H1 (cell line): ENCODE measurements around the gene APOM. TPM values are rescaled to one million over a fixed set of nuclear protein-coding genes. Genes with fewer than 3 reads are reported as not detected.

Source experiments
- CTCF ChIA-PET: fragments of 300-600 bp; sonication (Branson Sonifier 250); formaldehyde crosslinking; loops from one replicate; lab custom pipeline; 2021; ENCODE audit not compliant: partially characterized antibody; lab: Charles Lee
- POLR2A ChIA-PET: fragments of 300-600 bp; sonication (Branson Sonifier 250); formaldehyde crosslinking; loops from one replicate; lab custom pipeline; 2021; ENCODE audit warnings: inconsistent platforms; ENCODE audit not compliant: partially characterized antibody; lab: Charles Lee
- DNase-seq, 2 experiments: peaks; one replicate each; pipeline versions ENCODE4 v3.0.0 to v3.0.0-alpha.2; 2010 to 2022; ENCODE audit warnings: low spot score in 2 of 2, low read depth in 1 of 2, mixed read lengths in 1 of 2
- FAIRE-seq: peaks from 2 replicates; lab custom pipeline; 2011; peaks lifted over from hg19 to GRCh38; lab: Jason Lieb, UNC
- H2AFZ ChIP-seq: 2 replicates; pipeline ENCODE4 v1.8.1; 2012; ENCODE audit warnings: low read length, inconsistent platforms
- H2AK5ac ChIP-seq: 2 replicates; pipeline ENCODE4 v1.6.1; 2013; ENCODE audit warnings: low read depth, low read length
- H2BK120ac ChIP-seq: replicated peaks from 2 replicates; pipeline ENCODE3; 2013; ENCODE audit warnings: low read depth, low read length, inconsistent platforms
- H2BK12ac ChIP-seq: 2 replicates; pipeline ENCODE4 v1.6.1; 2013; ENCODE audit warnings: low read depth, low read length
- H2BK15ac ChIP-seq: 2 replicates; pipeline ENCODE4 v1.6.1; 2013; ENCODE audit warnings: low read length
- H2BK20ac ChIP-seq: 2 replicates; pipeline ENCODE4 v1.6.1; 2013; ENCODE audit warnings: low read length
- H2BK5ac ChIP-seq: 2 replicates; pipeline ENCODE4 v1.6.1; 2013; ENCODE audit warnings: low read depth, low read length
- H3K14ac ChIP-seq: 2 replicates; pipeline ENCODE4 v1.6.1; 2013; ENCODE audit warnings: inconsistent platforms; ENCODE audit not compliant: insufficient read length
- H3K18ac ChIP-seq: 2 replicates; pipeline ENCODE4 v1.6.1; 2013; ENCODE audit warnings: low read length; ENCODE audit errors: extremely low read depth
- H3K23ac ChIP-seq: 2 replicates; pipeline ENCODE4 v1.6.1; 2013; ENCODE audit warnings: inconsistent platforms; ENCODE audit not compliant: insufficient read length
- H3K23me2 ChIP-seq: 2 replicates; pipeline ENCODE4 v1.6.1; 2013; ENCODE audit warnings: low read depth, low read length
- H3K27ac ChIP-seq: 2 replicates; pipeline ENCODE4 v1.6.1; 2011; ENCODE audit warnings: low read depth, low read length, inconsistent platforms
- H3K27me3 ChIP-seq, 4 experiments: replicated peaks in 1 of 4; 1 replicate in 1 of 4; 2 replicates in 3 of 4; pipeline versions ENCODE4 v1.6.1 to v1.8.1; 2011 to 2013; ENCODE audit warnings: low read length in 3 of 4, mild to moderate bottlenecking in 3 of 4, inconsistent platforms in 2 of 4, mixed read lengths in 2 of 4, moderate library complexity in 1 of 4; ENCODE audit not compliant: control insufficient read depth in 3 of 4, insufficient read depth in 3 of 4; ENCODE audit errors: extremely low read depth in 1 of 4
- H3K36me3 ChIP-seq, 4 experiments: 2 replicates each; pipeline versions ENCODE4 v1.6.1 to v1.8.1; 2011 to 2013; ENCODE audit warnings: mild to moderate bottlenecking in 4 of 4, low read length in 3 of 4, moderate library complexity in 2 of 4, control low read depth in 1 of 4, inconsistent platforms in 1 of 4; ENCODE audit not compliant: insufficient read depth in 4 of 4, control insufficient read depth in 2 of 4
- H3K4ac ChIP-seq: replicated peaks from 2 replicates; pipeline ENCODE3; 2013; ENCODE audit warnings: low read length, low read depth, mixed read lengths, inconsistent platforms; ENCODE audit not compliant: insufficient read length
- H3K4me1 ChIP-seq, 4 experiments: replicated peaks in 1 of 4; 1 replicate in 1 of 4; 2 replicates in 3 of 4; pipeline versions ENCODE4 v1.6.1 to v1.8.1; 2011 to 2013; ENCODE audit warnings: low read length in 3 of 4, inconsistent platforms in 2 of 4, mixed read lengths in 1 of 4; ENCODE audit not compliant: insufficient read depth in 4 of 4, control insufficient read depth in 3 of 4
- H3K4me2 ChIP-seq, 2 experiments: 2 replicates each; pipeline versions ENCODE4 v1.6.1 to v1.8.1; 2011 to 2013; ENCODE audit warnings: low read depth in 2 of 2, low read length in 2 of 2, control low read depth in 1 of 2, inconsistent platforms in 1 of 2, mild to moderate bottlenecking in 1 of 2; ENCODE audit not compliant: insufficient read depth in 1 of 2
- H3K4me3 ChIP-seq, 4 experiments: fragments of 200-600, 300-600 bp in 1 of 4; sonication (generic), shearing (Covaris generic), sonication (Bioruptor Twin) in 1 of 4; 2 replicates each; pipeline versions ENCODE4 v1.5.1 to v1.8.1; 2011 to 2016; ENCODE audit warnings: low read length in 4 of 4, low read depth in 3 of 4, control low read depth in 2 of 4, inconsistent platforms in 2 of 4, mild to moderate bottlenecking in 2 of 4, mixed read lengths in 1 of 4, moderate library complexity in 1 of 4; ENCODE audit not compliant: insufficient read depth in 2 of 4; ENCODE audit errors: extremely low read depth in 1 of 4
- H3K56ac ChIP-seq: replicated peaks from 2 replicates; pipeline ENCODE3; 2013; ENCODE audit warnings: low read depth, mild to moderate bottlenecking, mixed read lengths, low read length, inconsistent platforms; ENCODE audit not compliant: insufficient read length
- H3K79me1 ChIP-seq: 2 replicates; pipeline ENCODE4 v1.6.1; 2013; ENCODE audit warnings: low read depth, low read length, control low read depth
- H3K79me2 ChIP-seq, 2 experiments: 2 replicates each; pipeline versions ENCODE4 v1.6.1 to v1.8.1; 2012 to 2013; ENCODE audit warnings: low read length in 2 of 2, mild to moderate bottlenecking in 2 of 2, inconsistent platforms in 1 of 2; ENCODE audit not compliant: insufficient read depth in 2 of 2, control insufficient read depth in 1 of 2
- H3K9ac ChIP-seq, 4 experiments: replicated peaks in 1 of 4; 1 replicate in 1 of 4; 2 replicates in 3 of 4; pipeline versions ENCODE4 v1.6.1 to v1.8.1; 2011 to 2013; ENCODE audit warnings: low read depth in 3 of 4, low read length in 3 of 4, control low read depth in 2 of 4, mild to moderate bottlenecking in 2 of 4, moderate library complexity in 2 of 4, inconsistent platforms in 1 of 4; ENCODE audit errors: extremely low read depth in 1 of 4
- H3K9me3 ChIP-seq, 2 experiments: 2 replicates each; pipeline versions ENCODE4 v1.6.1 to v1.8.1; 2012 to 2013; ENCODE audit warnings: mild to moderate bottlenecking in 2 of 2, moderate library complexity in 2 of 2, control low read depth in 1 of 2, inconsistent platforms in 1 of 2, low read depth in 1 of 2, low read length in 1 of 2, mixed read lengths in 1 of 2; ENCODE audit not compliant: insufficient read depth in 2 of 2
- H4K20me1 ChIP-seq, 2 experiments: replicated peaks in 1 of 2; 2 replicates each; pipeline versions ENCODE3 to v1.8.1; 2011 to 2013; ENCODE audit warnings: inconsistent platforms in 2 of 2, low read length in 2 of 2, mild to moderate bottlenecking in 1 of 2; ENCODE audit not compliant: insufficient read depth in 2 of 2, control insufficient read depth in 1 of 2
- H4K5ac ChIP-seq: 2 replicates; pipeline ENCODE4 v1.6.1; 2013; ENCODE audit warnings: low read length, low read depth, mixed read lengths, inconsistent platforms; ENCODE audit not compliant: insufficient read length
- H4K8ac ChIP-seq: 2 replicates; pipeline ENCODE4 v1.8.0; 2013; ENCODE audit warnings: mild to moderate bottlenecking, moderate library complexity, low read length, inconsistent platforms; ENCODE audit not compliant: insufficient read depth; ENCODE audit errors: extremely low read depth
- H4K91ac ChIP-seq: replicated peaks from 2 replicates; pipeline ENCODE3; 2013; ENCODE audit warnings: low read length, mixed read lengths, inconsistent platforms; ENCODE audit not compliant: insufficient read length
- FOSL1 ChIP-seq: IDR thresholded peaks from 2 replicates; pipeline ENCODE4 v1.6.1; 2011; ENCODE audit warnings: mild to moderate bottlenecking, low read depth, low read length, moderate library complexity; ENCODE audit not compliant: insufficient read depth
- GABPA ChIP-seq: IDR thresholded peaks from 2 replicates; pipeline ENCODE4 v1.6.1; 2011; ENCODE audit warnings: mild to moderate bottlenecking, low read length, moderate library complexity, borderline replicate concordance; ENCODE audit not compliant: insufficient read depth
- NANOG ChIP-seq: IDR thresholded peaks from 2 replicates; pipeline ENCODE4 v1.6.1; 2011; ENCODE audit warnings: low read length, low read depth, mild to moderate bottlenecking, inconsistent platforms; ENCODE audit not compliant: insufficient read depth, poor library complexity, severe bottlenecking
- SIX5 ChIP-seq: IDR thresholded peaks from 2 replicates; pipeline ENCODE4 v1.6.1; 2011; ENCODE audit warnings: mild to moderate bottlenecking, low read depth, low read length
- TAF1 ChIP-seq: IDR thresholded peaks from 2 replicates; pipeline ENCODE4 v1.6.1; 2011; ENCODE audit warnings: mild to moderate bottlenecking, low read depth, low read length
- WGBS, 2 experiments: shearing (Covaris generic) in 1 of 2; methylation state at CpG; one replicate each; pipeline versions ENCODE4 v1.1.6 to v1.1.7; 2013 to 2015; ENCODE audit warnings: low lambda C conversion rate in 2 of 2, mixed read lengths in 2 of 2, inconsistent platforms in 1 of 2, low coverage in 1 of 2, missing lambda C conversion rate in 1 of 2; ENCODE audit not compliant: insufficient replicate concordance in 2 of 2, insufficient coverage in 1 of 2, insufficient read length in 1 of 2; ENCODE audit errors: extremely low coverage in 1 of 2, missing lambda C conversion rate in 1 of 2; 5-methylcytosine and 5-hydroxymethylcytosine counted together
- polyA plus RNA-seq, 7 experiments: library from polyadenylated mRNA; depleted of rRNA in 3 of 7; stranded (reverse) in 5 of 7; unstranded in 2 of 7; fragments of >200 nt in 5 of 7; fragments of 200-250 nt in 2 of 7; gene quantifications; 1 replicate in 5 of 7; 2 replicates in 1 of 7; 4 replicates in 1 of 7; pipeline versions ENCODE4 v1.2.1 to v1.2.3, GENCODE V29; 2011 to 2013; ENCODE audit warnings: missing spikeins in 2 of 7, mixed read lengths in 2 of 7
- total RNA-seq: library from RNA; stranded (reverse); fragmentation: NEBNext Ultra II Directional; extraction: Animal tissue kit (Norgen Biotek cat#: 25700); gene quantifications from 2 replicates; pipeline ENCODE4 v1.2.1, GENCODE V29; 2021
- TF ChIP-seq, protein P1 (sequence below): IDR thresholded peaks from 2 replicates; pipeline ENCODE4 v1.6.1; 2012; ENCODE audit warnings: low read length, inconsistent platforms
- TF ChIP-seq, protein P2 (sequence below): IDR thresholded peaks from 2 replicates; pipeline ENCODE4 v1.6.1; 2011; ENCODE audit warnings: low read depth, mild to moderate bottlenecking, low read length; ENCODE audit not compliant: insufficient read depth
- TF ChIP-seq, protein P3 (sequence below), 3 experiments: IDR thresholded peaks; 1 replicate in 2 of 3; 2 replicates in 1 of 3; pipeline versions ENCODE4 v1.5.1 to v1.6.1; 2011; ENCODE audit warnings: low read length in 3 of 3, mild to moderate bottlenecking in 3 of 3, inconsistent platforms in 2 of 3, low read depth in 1 of 3, moderate library complexity in 1 of 3; ENCODE audit not compliant: insufficient read depth in 1 of 3; ENCODE audit errors: control extremely low read depth in 1 of 3

Gene APOM
- total and polyA plus RNA-seq, 2 of the 8 experiments (the other 6 are each of a cell fraction or from before 2014, with no cell fraction given): 3.4 to 12.0 TPM

DNA sequence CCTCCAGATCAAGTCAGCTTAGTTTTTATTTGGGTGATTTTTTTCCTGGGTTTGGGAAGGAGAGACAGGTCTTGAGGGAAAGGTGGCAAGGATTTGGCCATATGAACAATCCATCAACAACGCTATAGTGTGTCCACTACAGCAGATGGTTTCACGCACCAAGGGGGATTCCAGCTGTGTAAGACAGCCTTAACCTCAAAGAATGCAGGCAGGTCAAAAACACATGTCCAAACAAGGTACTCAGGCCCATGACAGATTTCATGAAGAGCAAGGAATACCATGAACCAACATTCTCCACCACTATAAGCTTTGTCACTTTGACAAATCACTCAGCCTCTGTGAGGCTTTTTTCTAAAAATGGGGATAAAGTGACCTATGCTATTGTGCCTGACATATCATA, 38.7 kb upstream of the APOM start:
- H2AFZ ChIP-seq: no peak overlapping the region
- H3K56ac ChIP-seq: no peak overlapping the region
- 0 out of 2 replicates have a peak overlapping the region, but pooled peaks have one; percentile 9 for H2BK20ac ChIP-seq
- FAIRE-seq: no peak
- no peaks in the 10 kb centered on the region for H3K27me3 ChIP-seq
- H2BK15ac ChIP-seq: peak overlapping the region; percentile 96; the same call in 1 of the 2 replicates
- H4K5ac ChIP-seq: no peak overlapping the region
- ChIA-PET POLR2A (interaction anchor here (1.1 to 34.9 kb wide), 6 partner anchors 10 to 123 kb away, joined by 4 to 883 read pairs (median 4); partner anchors contain the start of genes APOM, BAG6, C6orf47 and CSNK2B), CTCF (interaction anchor here (1.0 to 4.5 kb wide), 7 partner anchors 11 to 124 kb away, joined by 3 to 45 read pairs (median 7); partner anchors contain the start of genes DDX39B and LTB)
- no peak overlapping the region for H3K9ac ChIP-seq
- H2BK120ac ChIP-seq: no peak overlapping the region
- no peak overlapping the region for H3K4me3 ChIP-seq
- H3K23ac ChIP-seq: no peak overlapping the region
- peaks cover 2 to 12% (median 8%) of the 10 kb centered on the region in 4 experiments; a peak in 6 of 7 replicates for H3K4me1 ChIP-seq
- H3K4ac ChIP-seq: no peak overlapping the region
- H3K79me2 ChIP-seq: peaks cover 8 to 10% of the 10 kb centered on the region in 2 experiments
- no peak overlapping the region for H2BK5ac ChIP-seq
- no peak overlapping the region for H3K18ac ChIP-seq
- H3K27ac ChIP-seq: no peak overlapping the region
- no peak for DNase-seq
- WGBS, 2 experiments: 93% methylated on average over 2 of the region's 2 CpGs; no CpG with 5 or more reads in 1 of the 2 experiments
- no peak overlapping the region for H3K14ac ChIP-seq
- H3K4me2 ChIP-seq: no peak overlapping the region
- no peaks in the 10 kb centered on the region for H3K79me1 ChIP-seq
- peaks cover 0 to 3% (median 0%) of the 10 kb centered on the region in 4 experiments; a peak in 1 of 8 replicates for H3K36me3 ChIP-seq
- no peaks in the 10 kb centered on the region for H3K9me3 ChIP-seq
- no peak overlapping the region for H4K8ac ChIP-seq
- H4K91ac ChIP-seq: no peak overlapping the region
- no peaks in the 10 kb centered on the region for H4K20me1 ChIP-seq
- H2BK12ac ChIP-seq: no peak overlapping the region
- no peak overlapping the region for H2AK5ac ChIP-seq
- H3K23me2 ChIP-seq: peaks cover 8% of the 10 kb centered on the region; the same call in 1 of the 2 replicates
- TF ChIP-seq SIX5 (no peak), FOSL1 (no peak), TAF1 (no peak), NANOG (no peak), GABPA (no peak)
- TF ChIP-seq, protein P1, sequence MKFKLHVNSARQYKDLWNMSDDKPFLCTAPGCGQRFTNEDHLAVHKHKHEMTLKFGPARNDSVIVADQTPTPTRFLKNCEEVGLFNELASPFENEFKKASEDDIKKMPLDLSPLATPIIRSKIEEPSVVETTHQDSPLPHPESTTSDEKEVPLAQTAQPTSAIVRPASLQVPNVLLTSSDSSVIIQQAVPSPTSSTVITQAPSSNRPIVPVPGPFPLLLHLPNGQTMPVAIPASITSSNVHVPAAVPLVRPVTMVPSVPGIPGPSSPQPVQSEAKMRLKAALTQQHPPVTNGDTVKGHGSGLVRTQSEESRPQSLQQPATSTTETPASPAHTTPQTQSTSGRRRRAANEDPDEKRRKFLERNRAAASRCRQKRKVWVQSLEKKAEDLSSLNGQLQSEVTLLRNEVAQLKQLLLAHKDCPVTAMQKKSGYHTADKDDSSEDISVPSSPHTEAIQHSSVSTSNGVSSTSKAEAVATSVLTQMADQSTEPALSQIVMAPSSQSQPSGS: no peak
- TF ChIP-seq, protein P2, sequence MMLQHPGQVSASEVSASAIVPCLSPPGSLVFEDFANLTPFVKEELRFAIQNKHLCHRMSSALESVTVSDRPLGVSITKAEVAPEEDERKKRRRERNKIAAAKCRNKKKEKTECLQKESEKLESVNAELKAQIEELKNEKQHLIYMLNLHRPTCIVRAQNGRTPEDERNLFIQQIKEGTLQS: no peak
- TF ChIP-seq, protein P3, sequence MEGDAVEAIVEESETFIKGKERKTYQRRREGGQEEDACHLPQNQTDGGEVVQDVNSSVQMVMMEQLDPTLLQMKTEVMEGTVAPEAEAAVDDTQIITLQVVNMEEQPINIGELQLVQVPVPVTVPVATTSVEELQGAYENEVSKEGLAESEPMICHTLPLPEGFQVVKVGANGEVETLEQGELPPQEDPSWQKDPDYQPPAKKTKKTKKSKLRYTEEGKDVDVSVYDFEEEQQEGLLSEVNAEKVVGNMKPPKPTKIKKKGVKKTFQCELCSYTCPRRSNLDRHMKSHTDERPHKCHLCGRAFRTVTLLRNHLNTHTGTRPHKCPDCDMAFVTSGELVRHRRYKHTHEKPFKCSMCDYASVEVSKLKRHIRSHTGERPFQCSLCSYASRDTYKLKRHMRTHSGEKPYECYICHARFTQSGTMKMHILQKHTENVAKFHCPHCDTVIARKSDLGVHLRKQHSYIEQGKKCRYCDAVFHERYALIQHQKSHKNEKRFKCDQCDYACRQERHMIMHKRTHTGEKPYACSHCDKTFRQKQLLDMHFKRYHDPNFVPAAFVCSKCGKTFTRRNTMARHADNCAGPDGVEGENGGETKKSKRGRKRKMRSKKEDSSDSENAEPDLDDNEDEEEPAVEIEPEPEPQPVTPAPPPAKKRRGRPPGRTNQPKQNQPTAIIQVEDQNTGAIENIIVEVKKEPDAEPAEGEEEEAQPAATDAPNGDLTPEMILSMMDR (IDR thresholded peaks at IDR 0.05; ENCODE audit: control extremely low read depth in 1 of 3, insufficient read depth in 1 of 3, low read depth in 1 of 3, low read length in 3 of 3): no peak
